Measurements from ENCODE around the gene FRG2. TPM values are rescaled to one million over a fixed set of nuclear protein-coding genes. Genes with fewer than 3 reads are reported as not detected.
"Not testable (repeated sequence)": the region's sequence is repeated elsewhere in the genome, so short reads cannot be mapped to it uniquely, and the experiment has no call there.

The FRG2 gene
- total RNA-seq, 1 donor from 2014 or later, result not detected

DNA sequence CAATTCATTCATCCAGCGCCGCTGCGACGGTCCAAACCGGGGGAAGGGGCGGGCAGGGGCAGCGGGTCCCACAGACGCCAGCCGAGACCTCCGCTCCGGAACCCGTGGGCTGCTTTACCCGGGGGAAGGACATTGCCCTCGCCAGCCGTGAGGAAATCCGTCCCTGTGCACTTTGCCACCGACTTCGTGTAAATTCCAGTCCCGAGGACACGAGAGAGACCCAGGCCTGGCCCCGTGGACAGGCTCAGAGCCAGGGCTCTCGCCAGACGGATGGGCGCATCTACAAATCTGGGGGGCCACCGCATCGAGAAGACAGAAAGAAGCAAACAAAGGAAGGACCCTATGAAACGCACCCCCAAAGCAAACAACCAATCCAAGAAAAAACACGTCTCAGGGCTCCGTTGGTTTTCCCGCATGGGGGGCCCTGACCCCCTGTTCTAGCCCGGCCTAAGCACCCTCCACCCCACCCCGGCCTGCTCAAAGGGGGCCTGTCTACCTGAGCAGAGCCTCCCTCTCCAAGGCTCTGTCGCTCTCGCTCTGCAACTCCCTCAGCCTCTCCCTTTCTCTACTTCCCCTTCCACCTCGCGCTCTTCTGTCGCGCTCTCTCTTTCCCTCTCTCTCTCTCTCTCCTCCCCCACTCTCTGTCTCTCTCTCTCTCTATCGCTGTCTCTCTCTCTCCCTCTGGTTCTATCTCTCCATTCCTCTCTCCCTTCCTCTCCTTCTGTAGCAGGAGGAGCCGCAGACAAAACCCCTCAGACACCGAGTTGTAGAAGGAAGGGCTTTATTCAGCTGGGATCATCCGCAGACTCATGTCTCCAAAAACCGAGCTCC lies 11.3 kb downstream of the FRG2 start:
- H3K9ac ChIP-seq (ENCODE audit: low read depth in 1 of 3, low read length in 3 of 3), result no peak overlapping the region
- no peak overlapping the region for H3K4me3 ChIP-seq (ENCODE audit: low read length in 3 of 3)
- peaks cover under 1 to 7% (median 6%) of the 10 kb centered on the region in 3 donors for H3K4me1 ChIP-seq (ENCODE audit: control insufficient read depth in 3 of 3, insufficient read depth in 3 of 3, low read length in 3 of 3)
- H3K27ac ChIP-seq (ENCODE audit: low read depth, low read length), result no peak overlapping the region
- H3K9me3 ChIP-seq (ENCODE audit: control insufficient read depth in 3 of 3, low read length in 3 of 3), result no peaks in the 10 kb centered on the region
- H3K27me3 ChIP-seq (ENCODE audit: control insufficient read depth in 3 of 3, insufficient read depth in 3 of 3, low read length in 3 of 3), result peaks cover 51 to 71% (median 61%) of the 10 kb centered on the region in 3 donors
- no peaks in the 10 kb centered on the region for H3K36me3 ChIP-seq (ENCODE audit: control insufficient read depth in 3 of 3, insufficient read depth in 3 of 3, low read length in 3 of 3)

- Histone ChIP-seq H3K36me3 (ENCODE audit: control insufficient read depth in 3 of 3, insufficient read depth in 3 of 3, low read length in 3 of 3) (no peaks in the 10 kb centered on the region), H3K9me3 (ENCODE audit: control insufficient read depth in 3 of 3, low read length in 3 of 3) (no peaks in the 10 kb centered on the region), H3K27ac (ENCODE audit: low read depth, low read length) (no peak overlapping the region), H3K9ac (ENCODE audit: low read depth in 1 of 3, low read length in 3 of 3) (no peak overlapping the region), H3K4me1 (ENCODE audit: control insufficient read depth in 3 of 3, insufficient read depth in 3 of 3, low read length in 3 of 3) (peaks cover 0 to 5% (median 5%) of the 10 kb centered on the region in 3 donors), H3K27me3 (ENCODE audit: control insufficient read depth in 3 of 3, insufficient read depth in 3 of 3, low read length in 3 of 3) (peaks cover 44 to 63% (median 53%) of the 10 kb centered on the region in 3 donors), H3K4me3 (ENCODE audit: low read length in 3 of 3) (no peak overlapping the region)
Measured at GRCh38 chr4:190014771-190015537, 12.1 kb downstream of the FRG2 start.

DNA sequence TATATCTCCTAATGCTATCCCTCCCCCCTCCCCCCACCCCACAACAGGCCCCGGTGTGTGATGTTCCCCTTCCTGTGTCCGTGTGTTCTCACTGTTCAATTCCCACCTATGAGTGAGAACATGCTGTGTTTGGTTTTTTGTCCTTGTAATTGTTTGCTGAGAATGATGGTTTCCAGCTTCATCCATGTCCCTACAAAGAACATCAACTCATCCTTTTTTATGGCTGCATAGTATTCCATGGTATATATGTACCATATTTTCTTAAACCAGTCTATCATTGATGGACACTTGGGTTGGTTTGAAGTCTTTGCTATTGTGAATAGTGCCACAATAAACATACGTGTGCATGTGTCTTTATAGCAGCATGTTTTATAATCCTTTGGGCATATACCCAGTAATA lies 37.1 kb downstream of the FRG2 start:
- H3K36me3 ChIP-seq (ENCODE audit: control insufficient read depth in 3 of 3, insufficient read depth in 3 of 3, low read length in 3 of 3); H3K4me1 ChIP-seq (ENCODE audit: control insufficient read depth in 3 of 3, insufficient read depth in 3 of 3, low read length in 3 of 3); H3K9me3 ChIP-seq (ENCODE audit: control insufficient read depth in 3 of 3, low read length in 3 of 3); H3K9ac ChIP-seq (ENCODE audit: low read depth in 1 of 3, low read length in 3 of 3); H3K27ac ChIP-seq (ENCODE audit: low read depth, low read length); H3K27me3 ChIP-seq (ENCODE audit: control insufficient read depth in 3 of 3, insufficient read depth in 3 of 3, low read length in 3 of 3); H3K4me3 ChIP-seq (ENCODE audit: low read length in 3 of 3): not testable (repeated sequence)

GRCh38 chr4:189988877-189989431 lies 38.1 kb downstream of the FRG2 start:
- H3K9me3 ChIP-seq (ENCODE audit: control insufficient read depth in 3 of 3, low read length in 3 of 3), result no peaks in the 10 kb centered on the region
- no peaks in the 10 kb centered on the region for H3K4me1 ChIP-seq (ENCODE audit: control insufficient read depth in 3 of 3, insufficient read depth in 3 of 3, low read length in 3 of 3)
- no peaks in the 10 kb centered on the region for H3K36me3 ChIP-seq (ENCODE audit: control insufficient read depth in 3 of 3, insufficient read depth in 3 of 3, low read length in 3 of 3)
- no peaks in the 10 kb centered on the region for H3K27me3 ChIP-seq (ENCODE audit: control insufficient read depth in 3 of 3, insufficient read depth in 3 of 3, low read length in 3 of 3)
- H3K4me3 ChIP-seq (ENCODE audit: low read length in 3 of 3), result no peak overlapping the region
- H3K27ac ChIP-seq (ENCODE audit: low read depth, low read length), result no peak overlapping the region
- H3K9ac ChIP-seq (ENCODE audit: low read depth in 1 of 3, low read length in 3 of 3), result no peak overlapping the region

- H3K36me3 ChIP-seq (ENCODE audit: control insufficient read depth in 3 of 3, insufficient read depth in 3 of 3, low read length in 3 of 3), result not testable (repeated sequence)
Measured at GRCh38 chr4:189985651-189986243, 41.3 kb downstream of the FRG2 start.

DNA sequence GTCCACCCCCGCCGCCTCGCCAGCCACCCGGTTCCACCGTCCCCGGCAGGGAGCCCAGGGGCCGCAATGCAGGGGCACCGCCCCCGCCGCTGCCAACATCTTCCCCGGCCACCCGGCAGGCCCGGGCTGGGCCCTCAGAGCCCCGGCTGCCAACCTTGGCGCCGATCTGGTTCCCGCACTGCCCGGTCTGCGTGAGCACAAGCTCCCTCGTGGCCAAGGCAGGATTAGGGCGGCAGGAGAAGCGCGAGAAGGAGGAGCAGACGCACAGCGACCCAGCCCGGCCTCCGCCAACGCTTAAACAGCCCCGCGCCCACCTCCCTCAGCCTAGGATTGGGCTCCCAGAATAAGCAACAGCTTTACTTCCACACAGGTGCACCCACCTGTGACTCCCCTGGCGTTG lies 42.4 kb downstream of the FRG2 start:
- H3K27ac ChIP-seq (ENCODE audit: low read depth, low read length); H3K9me3 ChIP-seq (ENCODE audit: control insufficient read depth in 3 of 3, low read length in 3 of 3); H3K27me3 ChIP-seq (ENCODE audit: control insufficient read depth in 3 of 3, insufficient read depth in 3 of 3, low read length in 3 of 3); H3K9ac ChIP-seq (ENCODE audit: low read depth in 1 of 3, low read length in 3 of 3); H3K36me3 ChIP-seq (ENCODE audit: control insufficient read depth in 3 of 3, insufficient read depth in 3 of 3, low read length in 3 of 3); H3K4me3 ChIP-seq (ENCODE audit: low read length in 3 of 3); H3K4me1 ChIP-seq (ENCODE audit: control insufficient read depth in 3 of 3, insufficient read depth in 3 of 3, low read length in 3 of 3): not testable (repeated sequence)

More at GRCh38 chr4:189985651-189986243, 41.3 kb downstream of the FRG2 start:
- H3K27me3 ChIP-seq (ENCODE audit: control insufficient read depth in 3 of 3, insufficient read depth in 3 of 3, low read length in 3 of 3); H3K9ac ChIP-seq (ENCODE audit: low read depth in 1 of 3, low read length in 3 of 3); H3K27ac ChIP-seq (ENCODE audit: low read depth, low read length); H3K4me1 ChIP-seq (ENCODE audit: control insufficient read depth in 3 of 3, insufficient read depth in 3 of 3, low read length in 3 of 3); H3K4me3 ChIP-seq (ENCODE audit: low read length in 3 of 3); H3K9me3 ChIP-seq (ENCODE audit: control insufficient read depth in 3 of 3, low read length in 3 of 3): not testable (repeated sequence)

GRCh38 chr4:189983916-189984526 lies 43.0 kb downstream of the FRG2 start:
- not testable (repeated sequence) for H3K4me3 ChIP-seq (ENCODE audit: low read length in 3 of 3); H3K36me3 ChIP-seq (ENCODE audit: control insufficient read depth in 3 of 3, insufficient read depth in 3 of 3, low read length in 3 of 3); H3K27ac ChIP-seq (ENCODE audit: low read depth, low read length); H3K4me1 ChIP-seq (ENCODE audit: control insufficient read depth in 3 of 3, insufficient read depth in 3 of 3, low read length in 3 of 3); H3K27me3 ChIP-seq (ENCODE audit: control insufficient read depth in 3 of 3, insufficient read depth in 3 of 3, low read length in 3 of 3); H3K9ac ChIP-seq (ENCODE audit: low read depth in 1 of 3, low read length in 3 of 3); H3K9me3 ChIP-seq (ENCODE audit: control insufficient read depth in 3 of 3, low read length in 3 of 3)

- Histone ChIP-seq H3K27ac (ENCODE audit: low read depth, low read length) (no peak overlapping the region), H3K27me3 (ENCODE audit: control insufficient read depth in 3 of 3, insufficient read depth in 3 of 3, low read length in 3 of 3) (peaks cover 0 to 2% (median 0%) of the 10 kb centered on the region in 3 donors), H3K4me3 (ENCODE audit: low read length in 3 of 3) (no peak overlapping the region), H3K9ac (ENCODE audit: low read depth in 1 of 3, low read length in 3 of 3) (no peak overlapping the region), H3K36me3 (ENCODE audit: control insufficient read depth in 3 of 3, insufficient read depth in 3 of 3, low read length in 3 of 3) (no peaks in the 10 kb centered on the region), H3K9me3 (ENCODE audit: control insufficient read depth in 3 of 3, low read length in 3 of 3) (no peaks in the 10 kb centered on the region), H3K4me1 (ENCODE audit: control insufficient read depth in 3 of 3, insufficient read depth in 3 of 3, low read length in 3 of 3) (no peaks in the 10 kb centered on the region)
Measured at GRCh38 chr4:189981970-189982369, 45.1 kb downstream of the FRG2 start.

GRCh38 chr4:189980292-189980691 lies 46.8 kb downstream of the FRG2 start:
- not testable (repeated sequence) for H3K4me3 ChIP-seq (ENCODE audit: low read length in 3 of 3); H3K9me3 ChIP-seq (ENCODE audit: control insufficient read depth in 3 of 3, low read length in 3 of 3); H3K4me1 ChIP-seq (ENCODE audit: control insufficient read depth in 3 of 3, insufficient read depth in 3 of 3, low read length in 3 of 3); H3K27me3 ChIP-seq (ENCODE audit: control insufficient read depth in 3 of 3, insufficient read depth in 3 of 3, low read length in 3 of 3); H3K27ac ChIP-seq (ENCODE audit: low read depth, low read length); H3K36me3 ChIP-seq (ENCODE audit: control insufficient read depth in 3 of 3, insufficient read depth in 3 of 3, low read length in 3 of 3); H3K9ac ChIP-seq (ENCODE audit: low read depth in 1 of 3, low read length in 3 of 3)

Measured in skeletal muscle tissue (tissue), 4 donors.